HUDEP-2 (cell line): Measurements from ENCODE around the gene HMGXB4.
A peak's percentile ranks its signal among the peaks of the same experiment; 100 is the strongest.
"Not testable (repeated sequence)": the region's sequence is repeated elsewhere in the genome, so short reads cannot be mapped to it uniquely, and the experiment has no call there.

Experiments
- DNase-seq, 76 experiments: peaks; one replicate each; lab custom pipeline; 2025; ENCODE audit not compliant: unreplicated experiment in 76 of 76; lab: John Stamatoyannopoulos, UW

HMGXB4 gene, protein sequence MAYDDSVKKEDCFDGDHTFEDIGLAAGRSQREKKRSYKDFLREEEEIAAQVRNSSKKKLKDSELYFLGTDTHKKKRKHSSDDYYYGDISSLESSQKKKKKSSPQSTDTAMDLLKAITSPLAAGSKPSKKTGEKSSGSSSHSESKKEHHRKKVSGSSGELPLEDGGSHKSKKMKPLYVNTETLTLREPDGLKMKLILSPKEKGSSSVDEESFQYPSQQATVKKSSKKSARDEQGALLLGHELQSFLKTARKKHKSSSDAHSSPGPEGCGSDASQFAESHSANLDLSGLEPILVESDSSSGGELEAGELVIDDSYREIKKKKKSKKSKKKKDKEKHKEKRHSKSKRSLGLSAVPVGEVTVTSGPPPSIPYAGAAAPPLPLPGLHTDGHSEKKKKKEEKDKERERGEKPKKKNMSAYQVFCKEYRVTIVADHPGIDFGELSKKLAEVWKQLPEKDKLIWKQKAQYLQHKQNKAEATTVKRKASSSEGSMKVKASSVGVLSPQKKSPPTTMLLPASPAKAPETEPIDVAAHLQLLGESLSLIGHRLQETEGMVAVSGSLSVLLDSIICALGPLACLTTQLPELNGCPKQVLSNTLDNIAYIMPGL

GRCh38 chr22:35257321-35258190 lies at the start of gene HMGXB4:
TSS of gene HMGXB4 (plus strand) at chr22:35257493. CDS start at chr22:35262391, 4,898 bp downstream.
- peak in 73 of 76 experiments; percentile 24 to 84 (median 68) for DNase-seq

GRCh38 chr22:35208003-35208402 lies 49.3 kb upstream of the HMGXB4 start:
- DNase-seq: no peak

- peak in 74 of 76 experiments; percentile 35 to 92 (median 71) for DNase-seq
Observed at GRCh38 chr22:35209203-35209602, 48.1 kb upstream of the HMGXB4 start.

DNA sequence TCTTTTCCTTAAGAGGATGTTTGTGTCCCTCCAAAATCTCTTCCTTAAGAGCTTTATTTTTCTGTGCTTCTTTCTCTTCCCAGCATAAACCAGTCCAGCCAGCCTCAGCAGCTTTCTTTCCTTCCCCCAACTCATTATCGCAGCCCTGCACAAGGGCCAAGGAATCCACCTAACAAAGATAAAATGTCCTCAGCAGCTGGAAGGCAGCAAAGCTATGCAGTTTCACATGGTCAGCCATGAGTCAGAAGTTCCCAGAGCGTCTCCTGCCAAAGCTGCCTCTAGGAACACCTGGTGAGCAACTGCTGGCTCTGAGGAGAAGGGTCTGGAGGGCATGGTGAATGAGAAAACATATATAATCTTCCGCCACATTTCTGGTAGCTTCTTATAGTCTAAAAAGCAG lies 45.3 kb upstream of the HMGXB4 start:
- peak in 74 of 76 experiments; percentile 43 to 94 (median 81) for DNase-seq

GRCh38 chr22:35212996-35213395 lies 44.3 kb upstream of the HMGXB4 start:
- no peak for DNase-seq

GRCh38 chr22:35214968-35215367 lies 42.3 kb upstream of the HMGXB4 start:
- no peak for DNase-seq

- DNase-seq: peak in 69 of 76 experiments; percentile 39 to 93 (median 76)
Observed at GRCh38 chr22:35215993-35216392, 41.3 kb upstream of the HMGXB4 start.

DNA sequence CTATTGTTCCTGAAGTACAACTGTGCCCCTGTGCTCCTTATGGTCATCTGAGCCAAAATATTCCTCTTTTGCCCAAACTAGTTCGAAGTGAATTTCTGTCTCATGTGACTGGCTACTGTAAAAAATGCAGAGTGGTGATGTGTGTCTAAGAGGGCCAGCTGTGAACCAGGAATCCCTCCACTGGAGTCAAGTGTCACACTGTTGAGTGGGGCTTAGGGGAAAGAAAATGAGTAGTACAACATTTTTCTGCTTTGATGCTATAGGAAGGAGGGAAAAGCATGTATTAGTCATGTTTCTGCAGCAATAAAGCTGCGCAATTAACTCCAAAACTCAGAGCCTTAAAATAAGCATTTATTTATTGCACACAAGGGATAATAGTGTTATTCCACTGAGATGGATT lies 39.8 kb upstream of the HMGXB4 start:
- no peak for DNase-seq

GRCh38 chr22:35218079-35218478 lies 39.2 kb upstream of the HMGXB4 start:
- peak in 13 of 76 experiments; percentile 6 to 30 (median 16) for DNase-seq

- DNase-seq: peak in 10 of 76 experiments; percentile 3 to 44 (median 30)
Observed at GRCh38 chr22:35219012-35219411, 38.3 kb upstream of the HMGXB4 start.

- DNase-seq: no peak
Observed at GRCh38 chr22:35220221-35220620, 37.1 kb upstream of the HMGXB4 start.

DNA sequence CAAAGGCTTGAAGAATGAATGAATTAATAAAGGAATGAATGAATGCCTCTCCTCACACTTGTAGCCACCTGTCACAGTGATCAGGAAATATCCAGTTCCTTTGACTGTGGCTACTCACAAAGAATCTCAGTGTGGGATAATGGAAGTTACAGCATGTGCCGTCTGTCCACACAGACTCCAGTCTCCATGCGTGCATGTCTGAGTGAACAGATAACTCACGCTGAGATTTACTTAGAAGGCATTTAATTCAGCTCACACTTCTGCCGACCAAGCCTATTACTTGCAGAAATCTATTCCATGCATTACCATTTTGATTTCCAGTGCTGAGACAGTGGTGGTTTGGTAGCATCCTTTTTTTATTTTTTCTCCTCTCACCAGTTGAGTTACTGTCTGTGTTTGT lies 32.3 kb upstream of the HMGXB4 start:
- DNase-seq: no peak

DNA sequence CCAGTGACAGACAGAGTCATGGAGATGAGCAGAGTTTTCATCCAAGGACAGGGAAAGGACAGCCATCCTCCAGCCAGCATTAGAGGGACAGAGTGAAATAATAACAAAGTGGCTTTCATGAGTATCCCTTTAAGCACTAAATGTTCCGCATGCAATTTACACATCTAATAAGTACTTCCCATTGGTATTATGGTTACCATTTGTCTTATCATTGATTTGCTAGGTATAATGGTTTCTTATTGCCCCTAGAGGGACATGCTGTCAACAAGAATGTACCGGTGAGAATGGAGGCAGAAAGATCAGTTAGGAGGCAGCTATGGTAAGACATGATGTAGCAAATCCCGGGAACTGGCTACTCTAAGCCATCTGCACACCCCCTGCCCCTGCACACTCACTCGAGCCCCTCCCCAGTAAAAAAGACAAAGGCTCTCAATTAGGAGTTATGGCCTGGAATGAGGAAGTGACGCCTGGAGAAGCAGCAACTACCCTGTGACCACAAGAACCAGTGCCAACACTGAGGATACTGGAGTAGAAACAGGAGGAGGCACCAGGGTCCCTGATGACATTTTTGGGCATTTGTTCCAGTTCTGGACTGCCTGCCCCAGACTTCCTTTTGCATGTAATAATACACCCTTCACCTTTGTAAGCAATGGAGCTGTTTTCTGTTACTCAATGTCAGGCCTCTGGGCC lies 30.2 kb upstream of the HMGXB4 start:
- DNase-seq: peak in 1 of 76 experiments; percentile 37

GRCh38 chr22:35229865-35230264 lies 27.4 kb upstream of the HMGXB4 start:
- peak in 12 of 76 experiments; percentile 13 to 38 (median 19) for DNase-seq

DNA sequence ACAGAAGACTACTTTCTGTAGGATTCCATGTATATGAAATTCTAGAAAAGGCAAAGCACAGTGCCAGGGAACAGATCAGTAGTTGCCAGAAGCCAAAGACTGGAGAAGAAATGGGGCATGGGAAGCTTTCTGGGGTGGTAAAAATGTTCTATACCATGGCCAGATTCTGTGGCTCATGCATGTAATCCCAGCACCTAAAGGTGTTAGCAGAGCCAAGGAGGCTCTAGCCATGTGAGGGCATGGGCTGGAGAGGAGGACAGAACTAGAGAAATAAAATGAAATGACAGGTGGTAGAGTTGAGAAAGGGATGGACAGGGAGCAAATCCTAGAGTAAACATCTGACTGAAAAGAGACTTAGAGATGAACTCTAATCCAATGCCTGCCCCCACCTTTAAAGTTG lies 26.9 kb upstream of the HMGXB4 start:
- DNase-seq: no peak

DNA sequence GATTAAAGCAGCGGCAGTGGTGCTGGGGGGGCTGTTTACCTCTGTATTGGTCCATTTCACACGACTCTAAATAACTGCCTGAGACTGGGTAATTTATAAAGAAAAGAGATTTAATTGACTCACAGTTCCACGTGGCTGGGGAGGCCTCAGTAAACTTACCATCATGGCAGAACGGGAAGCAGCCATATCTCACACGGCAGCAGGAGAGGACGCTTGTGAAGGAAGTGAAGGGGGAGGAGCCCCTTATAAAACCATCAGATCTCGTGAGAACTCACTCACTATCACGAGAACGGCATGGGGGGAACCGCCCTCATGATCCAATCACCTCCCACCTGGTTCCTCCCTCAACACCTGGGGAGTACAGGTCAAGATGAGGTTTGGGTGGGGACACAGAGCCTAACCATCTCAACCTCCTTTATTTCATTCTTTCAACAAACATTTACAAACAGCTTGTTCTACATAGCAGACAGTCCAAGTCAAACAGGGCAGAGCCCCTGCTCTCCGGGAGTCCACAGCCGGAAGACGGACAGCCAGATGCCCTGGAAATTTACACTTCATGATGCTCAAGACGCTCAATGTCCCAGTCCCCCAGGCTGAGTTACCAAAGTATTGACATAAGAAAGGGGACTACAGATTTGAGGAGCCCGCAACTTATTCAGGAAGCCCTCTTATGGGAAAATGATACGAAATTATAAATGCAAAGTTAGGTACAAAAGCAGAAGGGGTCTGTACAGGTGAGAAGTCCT lies 26.3 kb upstream of the HMGXB4 start:
- peak in 35 of 76 experiments; percentile 6 to 70 (median 37) for DNase-seq

- DNase-seq: peak in 71 of 76 experiments; percentile 13 to 84 (median 62)
Observed at GRCh38 chr22:35231585-35232084, 25.7 kb upstream of the HMGXB4 start.

DNA sequence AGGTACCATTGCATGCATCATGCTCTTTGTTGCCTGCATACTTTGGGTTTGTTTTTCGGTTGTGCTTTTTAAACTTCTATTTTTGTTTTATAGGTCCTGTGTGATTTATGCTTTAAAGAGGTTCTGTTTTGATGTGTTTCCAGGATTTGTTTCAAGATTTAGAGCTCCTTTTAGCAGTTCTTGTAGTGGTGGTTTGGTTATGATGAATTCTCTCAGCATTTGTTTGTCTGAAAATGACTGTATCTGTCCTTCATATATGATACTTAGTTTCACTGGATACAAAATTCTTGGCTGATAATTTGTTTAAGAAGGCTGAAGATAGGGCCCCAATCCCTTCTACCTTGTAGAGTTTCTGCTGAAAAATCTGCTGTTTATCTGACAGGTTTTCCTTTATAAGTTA lies 18.5 kb upstream of the HMGXB4 start:
- DNase-seq: not testable (repeated sequence)

DNA sequence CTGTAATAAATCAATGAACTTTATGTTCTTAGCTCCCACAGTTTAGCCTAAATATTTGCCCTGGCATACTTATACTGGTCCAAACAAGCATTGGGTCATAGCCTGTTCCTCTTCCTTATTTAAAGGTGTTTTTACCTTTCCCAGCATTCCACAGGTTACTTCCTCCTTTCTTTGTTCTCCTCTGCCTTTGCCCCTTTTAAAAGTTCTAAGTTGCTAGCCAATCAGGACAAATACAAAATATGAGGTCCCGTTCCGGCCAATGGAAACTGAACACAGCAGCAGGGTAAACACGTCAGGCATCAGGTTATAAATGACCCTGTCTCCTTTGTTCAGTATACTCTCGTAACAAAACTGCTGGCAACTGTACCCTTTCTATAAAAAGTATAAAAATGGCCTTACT lies 12.8 kb upstream of the HMGXB4 start:
- not testable (repeated sequence) for DNase-seq
